Progenitor cell of endocrine pancreas (in vitro differentiated cells): ENCODE data around the gene SIM1. TPM values are rescaled to one million over a fixed set of nuclear protein-coding genes. Genes with fewer than 3 reads are reported as not detected.
"Not testable (repeated sequence)": the region's sequence is repeated elsewhere in the genome, so short reads cannot be mapped to it uniquely, and the experiment has no call there.

Source experiments
- DNase-seq: peaks from one replicate; pipeline ENCODE4 v3.0.0; 2021; ENCODE audit warnings: low spot score; ENCODE audit not compliant: unreplicated experiment
- H3K27ac Mint-ChIP-seq: 2 replicates; pipeline ENCODE4 v1.8.0; 2021; ENCODE audit warnings: mild to moderate bottlenecking, moderate library complexity, mixed read lengths
- H3K27me3 Mint-ChIP-seq: 2 replicates; pipeline ENCODE4 v1.8.0; 2021; ENCODE audit warnings: mixed read lengths
- H3K36me3 Mint-ChIP-seq: 2 replicates; pipeline ENCODE4 v1.8.0; 2022; ENCODE audit warnings: mixed read lengths; ENCODE audit not compliant: insufficient read depth
- H3K4me1 Mint-ChIP-seq: 2 replicates; pipeline ENCODE4 v1.8.0; 2021; ENCODE audit warnings: low read depth, mixed read lengths
- H3K4me3 Mint-ChIP-seq: 2 replicates; pipeline ENCODE4 v1.8.0; 2021; ENCODE audit warnings: low read depth, mild to moderate bottlenecking, moderate library complexity, mixed read lengths
- H3K9me3 Mint-ChIP-seq: 2 replicates; pipeline ENCODE4 v1.8.0; 2021; ENCODE audit warnings: low read depth, mixed read lengths
- CTCF ChIP-seq: fragments of 200-600 bp; sonication (generic); IDR thresholded peaks from one replicate; pipeline ENCODE4 v1.5.0; 2021; ENCODE audit warnings: antibody characterized with exemption, mild to moderate bottlenecking; ENCODE audit not compliant: unreplicated experiment
- total RNA-seq: library from RNA; stranded (reverse); gene quantifications from 2 replicates; pipeline ENCODE4 v1.2.1, GENCODE V29; 2021

Gene SIM1
- total RNA-seq, 1 donor from 2014 or later: 6.9 TPM

GRCh38 chr6:100370265-100370664, 94.5 kb downstream of the SIM1 start:
- Mint-ChIP-seq H3K36me3 (no peaks in the 10 kb centered on the region), H3K9me3 (no peaks in the 10 kb centered on the region), H3K27ac (no peak overlapping the region), H3K4me3 (no peak overlapping the region), H3K4me1 (peaks cover 8% of the 10 kb centered on the region), H3K27me3 (peaks cover 8% of the 10 kb centered on the region)
- DNase-seq: no peak
- peak; percentile 33 for TF ChIP-seq CTCF

- no peak for TF ChIP-seq CTCF
- Mint-ChIP-seq H3K4me3 (no peak overlapping the region), H3K27me3 (no peaks in the 10 kb centered on the region), H3K4me1 (peaks cover 8% of the 10 kb centered on the region), H3K27ac (no peak overlapping the region), H3K36me3 (no peaks in the 10 kb centered on the region), H3K9me3 (no peaks in the 10 kb centered on the region)
- no peak for DNase-seq
These were observed 98.3 kb downstream of the SIM1 start for GRCh38 chr6:100366419-100366818.

GRCh38 chr6:100363651-100364050, 101.1 kb downstream of the SIM1 start:
- no peak for DNase-seq
- Mint-ChIP-seq H3K27me3 (no peaks in the 10 kb centered on the region), H3K9me3 (no peaks in the 10 kb centered on the region), H3K27ac (no peak overlapping the region), H3K4me3 (no peak overlapping the region), H3K4me1 (no peaks in the 10 kb centered on the region), H3K36me3 (no peaks in the 10 kb centered on the region)
- TF ChIP-seq CTCF: no peak

- H3K4me3 Mint-ChIP-seq: peak overlapping the region; percentile 38
- H3K36me3 Mint-ChIP-seq, H3K9me3 Mint-ChIP-seq, H3K4me1 Mint-ChIP-seq, H3K27ac Mint-ChIP-seq, DNase-seq, H3K27me3 Mint-ChIP-seq: not testable (repeated sequence)
These were observed 109.7 kb downstream of the SIM1 start for GRCh38 chr6:100354736-100355641.

GRCh38 chr6:100353276-100354015, 111.3 kb downstream of the SIM1 start:
- no peak for TF ChIP-seq CTCF
- no peak overlapping the region for H3K4me3 Mint-ChIP-seq
- no peak for DNase-seq
- no peak overlapping the region for H3K27ac Mint-ChIP-seq
- H3K9me3 Mint-ChIP-seq: peaks cover 6% of the 10 kb centered on the region
- no peaks in the 10 kb centered on the region for H3K36me3 Mint-ChIP-seq
- H3K27me3 Mint-ChIP-seq: no peaks in the 10 kb centered on the region
- H3K4me1 Mint-ChIP-seq: peaks cover 1% of the 10 kb centered on the region
